ENCODE results near the gene ZNF705A.
A peak's percentile ranks its signal among the peaks of the same experiment; 100 is the strongest.
"Not testable (repeated sequence)": the region's sequence is repeated elsewhere in the genome, so short reads cannot be mapped to it uniquely, and the experiment has no call there.

Gene ZNF705A

GRCh38 chr12:8184206-8184605 is 27.4 kb downstream of the ZNF705A start:
- DNase-seq (ENCODE audit: low read depth), result not testable (repeated sequence)

GRCh38 chr12:8188088-8188487 is 31.3 kb downstream of the ZNF705A start:
- DNase-seq (ENCODE audit: low read depth), result not testable (repeated sequence)

GRCh38 chr12:8197685-8198308 is 41.0 kb downstream of the ZNF705A start:
- DNase-seq (ENCODE audit: low read depth), result peak; percentile 88

- not testable (repeated sequence) for DNase-seq (ENCODE audit: low read depth)
Measured at GRCh38 chr12:8218711-8219382, 62.0 kb downstream of the ZNF705A start.

GRCh38 chr12:8221375-8221774 is 64.6 kb downstream of the ZNF705A start:
- DNase-seq (ENCODE audit: low read depth), result not testable (repeated sequence)

GRCh38 chr12:8221844-8222243 is 65.0 kb downstream of the ZNF705A start:
- not testable (repeated sequence) for DNase-seq (ENCODE audit: low read depth)

- not testable (repeated sequence) for DNase-seq (ENCODE audit: low read depth)
Measured at GRCh38 chr12:8222303-8222702, 65.5 kb downstream of the ZNF705A start.

- not testable (repeated sequence) for DNase-seq (ENCODE audit: low read depth)
Measured at GRCh38 chr12:8223646-8224045, 66.8 kb downstream of the ZNF705A start.

- DNase-seq (ENCODE audit: low read depth), result not testable (repeated sequence)
Measured at GRCh38 chr12:8224782-8225181, 68.0 kb downstream of the ZNF705A start.

GRCh38 chr12:8226355-8226754 is 69.5 kb downstream of the ZNF705A start:
- no peak for DNase-seq (ENCODE audit: low read depth)

- DNase-seq (ENCODE audit: low read depth), result peak; percentile 20
Measured at GRCh38 chr12:8226992-8227731, 70.3 kb downstream of the ZNF705A start, which contains the start of gene FAM90A1. Gene FAM90A1 (minus strand): TSS chr12:8227618. CDS start chr12:8224832, 2,786 bp downstream.

GRCh38 chr12:8227732-8228077 is 70.9 kb downstream of the ZNF705A start:
- not testable (repeated sequence) for DNase-seq (ENCODE audit: low read depth)

- DNase-seq (ENCODE audit: low read depth), result not testable (repeated sequence)
Measured at GRCh38 chr12:8228607-8229006, 71.8 kb downstream of the ZNF705A start.

GRCh38 chr12:8229486-8229885 is 72.7 kb downstream of the ZNF705A start:
- not testable (repeated sequence) for DNase-seq (ENCODE audit: low read depth)
